ENCODE data around the gene CNTNAP1.

Gene CNTNAP1

DNA sequence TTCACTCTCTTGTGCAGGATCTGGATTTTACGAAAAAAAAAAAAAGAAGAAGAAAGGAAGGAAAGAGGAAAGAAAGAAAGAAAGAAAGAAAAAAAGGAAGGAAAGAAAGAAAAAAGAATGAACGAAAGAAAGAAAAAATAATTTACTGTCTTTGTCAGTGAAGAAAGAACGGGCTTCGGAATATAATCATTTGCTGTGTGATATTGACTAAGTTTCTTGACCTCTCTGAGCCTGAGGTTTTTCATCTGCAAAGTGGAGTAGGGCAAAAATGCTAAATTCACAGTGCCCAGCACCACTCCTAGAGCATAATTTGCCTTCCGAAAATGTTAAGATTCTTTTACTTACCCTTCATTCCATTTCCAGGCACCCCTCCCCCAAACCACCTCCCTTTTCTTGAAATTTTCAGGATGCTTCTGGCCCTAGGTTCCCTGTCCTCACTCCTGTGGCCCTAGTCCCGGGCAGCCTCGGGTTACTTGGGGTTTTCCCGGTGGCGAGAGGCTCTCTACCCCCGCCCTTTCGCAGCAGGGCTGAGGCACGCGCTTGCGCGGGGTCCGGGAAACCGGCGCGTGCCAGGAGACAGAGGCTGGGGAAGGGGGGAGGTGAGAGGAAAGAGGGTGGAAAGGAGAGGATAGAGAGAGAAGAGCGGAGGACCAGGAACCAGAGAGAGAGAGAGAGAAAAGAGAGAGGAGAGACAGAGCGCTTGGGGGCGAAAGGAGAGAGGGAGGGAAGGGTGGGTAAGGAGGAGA, at the start of gene CNTNAP1:
Gene CNTNAP1 (plus strand): TSS at position 556 of the 746 bp plus-strand sequence. CDS start 299 bp downstream, outside the sequence.
- Histone ChIP-seq H3K4me1 (ENCODE audit: insufficient read depth, low read length) (peaks cover 33% of the 10 kb centered on the region), H3K27ac (ENCODE audit: low read depth, low read length) (peak within 1 kb of the TSS; percentile 95), H3K36me3 (ENCODE audit: insufficient read depth, low read length) (peaks cover 10% of the 10 kb centered on the region), H3K9ac (ENCODE audit: low read length) (peak within 1 kb of the TSS; percentile 71), H3K4me3 (ENCODE audit: low read depth in 1 of 2, low read length in 2 of 2) (peak within 1 kb of the TSS; percentile 58 to 71), H3K27me3 (ENCODE audit: control insufficient read depth in 1 of 2, insufficient read depth in 2 of 2, low read length in 2 of 2) (no peaks in the 10 kb centered on the region), H3K9me3 (ENCODE audit: low read length) (no peaks in the 10 kb centered on the region)

DNA sequence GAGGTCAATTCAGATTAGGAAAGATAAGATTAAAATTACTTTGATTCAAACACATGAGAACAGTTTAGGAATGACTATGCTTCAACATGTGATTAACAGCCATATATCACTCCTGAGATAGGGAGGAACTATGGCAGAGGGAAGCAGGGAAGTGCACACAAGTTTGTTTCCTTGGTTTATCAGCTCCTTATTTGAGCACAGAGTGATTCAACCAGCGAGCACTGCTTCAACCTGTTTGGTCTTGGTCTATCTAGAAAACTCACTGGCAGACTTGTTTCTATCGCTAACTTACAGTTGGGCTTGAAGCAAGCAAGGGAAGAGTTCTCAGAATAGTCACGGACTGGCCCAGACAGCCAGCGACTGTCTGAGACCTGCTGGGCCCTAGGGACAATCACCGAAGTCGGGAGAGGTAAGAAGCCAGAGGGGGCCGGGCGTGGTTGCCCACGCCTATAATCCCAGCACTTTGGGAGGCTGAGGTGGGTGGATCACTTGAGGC, 49.3 kb upstream of the CNTNAP1 start:
- no peaks in the 10 kb centered on the region for H3K36me3 ChIP-seq (ENCODE audit: insufficient read depth, low read length)
- no peak overlapping the region for H3K9ac ChIP-seq (ENCODE audit: low read length)
- no peaks in the 10 kb centered on the region for H3K9me3 ChIP-seq (ENCODE audit: low read length)
- no peak overlapping the region for H3K4me3 ChIP-seq (ENCODE audit: low read depth in 1 of 2, low read length in 2 of 2)
- H3K27ac ChIP-seq (ENCODE audit: low read depth, low read length): no peak overlapping the region
- no peaks in the 10 kb centered on the region for H3K4me1 ChIP-seq (ENCODE audit: insufficient read depth, low read length)
- no peaks in the 10 kb centered on the region for H3K27me3 ChIP-seq (ENCODE audit: control insufficient read depth in 1 of 2, insufficient read depth in 2 of 2, low read length in 2 of 2)

DNA sequence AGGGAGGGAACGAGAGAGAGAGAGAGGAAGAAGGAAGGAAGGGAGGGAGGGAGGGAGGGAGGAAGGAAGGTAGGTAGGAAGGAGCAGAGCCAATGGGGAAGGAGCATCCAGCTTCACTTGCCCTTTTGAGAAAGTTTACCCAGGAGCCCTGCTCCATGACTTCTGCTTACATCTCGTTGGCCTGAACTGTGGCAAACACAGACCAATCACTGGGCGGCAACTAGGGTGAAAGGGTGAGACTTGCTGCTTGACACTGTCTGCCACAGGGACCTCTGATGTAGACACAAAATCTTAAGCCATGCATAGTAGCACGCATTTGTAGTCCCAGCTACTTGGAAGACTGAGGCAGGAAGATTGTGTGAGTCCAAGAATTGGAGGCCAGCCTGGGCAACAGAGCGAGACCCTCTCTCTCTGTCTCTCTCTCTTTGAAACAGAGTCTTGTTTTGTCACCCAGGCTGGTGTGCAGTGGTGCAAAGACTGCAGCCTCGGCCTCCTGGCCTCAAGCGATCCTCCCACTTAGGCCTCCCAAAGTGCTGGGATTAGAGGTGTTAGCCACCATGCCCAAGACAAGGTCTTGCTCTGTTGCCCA, 42.7 kb upstream of the CNTNAP1 start:
- H3K36me3 ChIP-seq (ENCODE audit: insufficient read depth, low read length): no peaks in the 10 kb centered on the region
- no peaks in the 10 kb centered on the region for H3K9me3 ChIP-seq (ENCODE audit: low read length)
- no peak overlapping the region for H3K4me3 ChIP-seq (ENCODE audit: low read depth in 1 of 2, low read length in 2 of 2)

DNA sequence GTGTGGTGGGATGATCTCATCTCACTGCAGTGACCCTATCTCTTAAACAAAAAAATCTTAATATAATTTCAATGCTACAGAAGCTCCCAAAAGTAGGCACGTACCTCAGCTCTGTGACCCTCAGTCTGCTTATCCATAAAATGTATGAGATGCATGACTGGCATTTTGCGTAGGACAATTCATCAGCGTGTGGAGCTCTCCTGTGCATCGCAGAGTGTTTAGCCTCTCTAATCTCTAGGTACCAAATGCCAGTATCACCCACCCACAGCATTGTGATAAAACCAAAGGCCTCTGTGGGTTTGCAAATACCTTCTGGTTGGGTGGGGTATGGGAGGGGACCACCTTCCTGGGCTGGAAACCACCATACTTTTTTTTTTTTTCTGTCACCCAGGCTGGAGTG, 42.2 kb upstream of the CNTNAP1 start:
- H3K27me3 ChIP-seq (ENCODE audit: control insufficient read depth in 1 of 2, insufficient read depth in 2 of 2, low read length in 2 of 2): no peaks in the 10 kb centered on the region
- no peak overlapping the region for H3K27ac ChIP-seq (ENCODE audit: low read depth, low read length)
- H3K9ac ChIP-seq (ENCODE audit: low read length): no peak overlapping the region
- no peaks in the 10 kb centered on the region for H3K9me3 ChIP-seq (ENCODE audit: low read length)
- H3K4me1 ChIP-seq (ENCODE audit: insufficient read depth, low read length): no peaks in the 10 kb centered on the region
- no peak overlapping the region for H3K4me3 ChIP-seq (ENCODE audit: low read depth in 1 of 2, low read length in 2 of 2)
- no peaks in the 10 kb centered on the region for H3K36me3 ChIP-seq (ENCODE audit: insufficient read depth, low read length)

More for the DNA sequence above, 42.7 kb upstream of the CNTNAP1 start:
- Histone ChIP-seq H3K9ac (ENCODE audit: low read length) (no peak overlapping the region), H3K27me3 (ENCODE audit: control insufficient read depth in 1 of 2, insufficient read depth in 2 of 2, low read length in 2 of 2) (no peaks in the 10 kb centered on the region), H3K4me1 (ENCODE audit: insufficient read depth, low read length) (no peaks in the 10 kb centered on the region), H3K27ac (ENCODE audit: low read depth, low read length) (no peak overlapping the region)

DNA sequence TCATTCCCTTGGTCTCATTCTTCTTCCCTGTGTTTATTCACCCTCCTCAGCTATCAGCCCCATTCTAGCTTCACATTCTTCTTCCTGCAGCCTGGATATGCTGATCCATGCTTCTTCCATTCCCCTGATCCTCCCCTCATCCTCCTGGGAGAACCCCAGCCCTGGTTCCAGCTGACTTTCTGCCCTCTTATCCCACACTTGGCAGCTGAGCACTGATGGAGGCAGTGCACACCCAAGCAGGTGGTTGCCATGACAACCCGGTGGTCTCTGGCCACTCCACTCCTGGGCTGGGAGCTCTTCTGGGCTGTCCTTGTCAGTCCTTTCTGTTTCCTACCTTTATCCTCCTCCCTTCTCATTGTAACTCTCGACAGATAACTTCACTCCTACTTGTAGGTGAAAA, 40.0 kb upstream of the CNTNAP1 start:
- Histone ChIP-seq H3K4me1 (ENCODE audit: insufficient read depth, low read length) (no peaks in the 10 kb centered on the region), H3K27me3 (ENCODE audit: control insufficient read depth in 1 of 2, insufficient read depth in 2 of 2, low read length in 2 of 2) (no peaks in the 10 kb centered on the region), H3K9ac (ENCODE audit: low read length) (no peak overlapping the region), H3K9me3 (ENCODE audit: low read length) (no peaks in the 10 kb centered on the region), H3K27ac (ENCODE audit: low read depth, low read length) (no peak overlapping the region), H3K36me3 (ENCODE audit: insufficient read depth, low read length) (no peaks in the 10 kb centered on the region), H3K4me3 (ENCODE audit: low read depth in 1 of 2, low read length in 2 of 2) (no peak overlapping the region)

DNA sequence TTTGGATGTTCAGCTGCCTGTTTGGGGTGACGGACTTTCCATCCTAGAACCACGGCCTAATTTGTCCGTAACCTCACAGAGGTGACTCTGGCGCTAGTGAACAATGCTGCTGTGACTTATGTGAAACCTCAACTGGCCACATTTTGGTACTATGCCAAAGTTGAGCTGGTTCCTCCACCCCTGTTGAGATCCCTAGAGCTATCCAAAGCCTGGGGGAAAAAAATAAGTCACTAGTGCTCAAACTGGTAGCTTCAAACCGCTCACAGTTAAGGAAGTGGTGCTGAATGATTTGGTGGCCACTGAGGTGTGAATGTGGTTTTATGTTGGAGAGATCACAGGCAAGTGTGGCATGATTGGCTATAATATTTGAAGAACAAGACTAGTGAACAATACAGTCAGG, 34.6 kb upstream of the CNTNAP1 start:
- H3K27ac ChIP-seq (ENCODE audit: low read depth, low read length): no peak overlapping the region
- no peaks in the 10 kb centered on the region for H3K36me3 ChIP-seq (ENCODE audit: insufficient read depth, low read length)
- no peak overlapping the region for H3K4me3 ChIP-seq (ENCODE audit: low read depth in 1 of 2, low read length in 2 of 2)
- H3K9ac ChIP-seq (ENCODE audit: low read length): no peak overlapping the region
- H3K27me3 ChIP-seq (ENCODE audit: control insufficient read depth in 1 of 2, insufficient read depth in 2 of 2, low read length in 2 of 2): no peaks in the 10 kb centered on the region
- no peaks in the 10 kb centered on the region for H3K9me3 ChIP-seq (ENCODE audit: low read length)
- H3K4me1 ChIP-seq (ENCODE audit: insufficient read depth, low read length): no peaks in the 10 kb centered on the region

DNA sequence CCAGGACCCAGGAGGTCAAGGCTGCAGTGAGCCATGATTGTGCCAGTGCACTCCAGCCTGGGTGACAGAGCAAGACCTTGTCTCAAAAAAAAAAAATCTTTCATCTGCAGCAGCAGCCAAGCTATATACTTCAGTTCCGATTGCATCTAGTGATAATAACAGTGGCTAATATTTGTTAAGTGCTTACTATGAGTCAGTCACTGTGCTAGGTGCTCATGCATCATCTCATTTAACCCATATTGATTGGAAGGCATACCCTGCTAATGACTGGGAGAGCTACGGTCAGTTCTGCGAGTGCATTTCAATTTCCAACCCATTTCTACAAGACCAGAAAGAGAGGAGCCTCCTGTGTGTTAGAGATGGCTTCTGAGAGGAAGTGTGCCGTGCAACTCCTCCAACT, 30.9 kb upstream of the CNTNAP1 start:
- no peaks in the 10 kb centered on the region for H3K9me3 ChIP-seq (ENCODE audit: low read length)
- H3K9ac ChIP-seq (ENCODE audit: low read length): no peak overlapping the region
- no peaks in the 10 kb centered on the region for H3K27me3 ChIP-seq (ENCODE audit: control insufficient read depth in 1 of 2, insufficient read depth in 2 of 2, low read length in 2 of 2)
- no peak overlapping the region for H3K27ac ChIP-seq (ENCODE audit: low read depth, low read length)
- H3K36me3 ChIP-seq (ENCODE audit: insufficient read depth, low read length): no peaks in the 10 kb centered on the region
- no peaks in the 10 kb centered on the region for H3K4me1 ChIP-seq (ENCODE audit: insufficient read depth, low read length)
- no peak overlapping the region for H3K4me3 ChIP-seq (ENCODE audit: low read depth in 1 of 2, low read length in 2 of 2)

DNA sequence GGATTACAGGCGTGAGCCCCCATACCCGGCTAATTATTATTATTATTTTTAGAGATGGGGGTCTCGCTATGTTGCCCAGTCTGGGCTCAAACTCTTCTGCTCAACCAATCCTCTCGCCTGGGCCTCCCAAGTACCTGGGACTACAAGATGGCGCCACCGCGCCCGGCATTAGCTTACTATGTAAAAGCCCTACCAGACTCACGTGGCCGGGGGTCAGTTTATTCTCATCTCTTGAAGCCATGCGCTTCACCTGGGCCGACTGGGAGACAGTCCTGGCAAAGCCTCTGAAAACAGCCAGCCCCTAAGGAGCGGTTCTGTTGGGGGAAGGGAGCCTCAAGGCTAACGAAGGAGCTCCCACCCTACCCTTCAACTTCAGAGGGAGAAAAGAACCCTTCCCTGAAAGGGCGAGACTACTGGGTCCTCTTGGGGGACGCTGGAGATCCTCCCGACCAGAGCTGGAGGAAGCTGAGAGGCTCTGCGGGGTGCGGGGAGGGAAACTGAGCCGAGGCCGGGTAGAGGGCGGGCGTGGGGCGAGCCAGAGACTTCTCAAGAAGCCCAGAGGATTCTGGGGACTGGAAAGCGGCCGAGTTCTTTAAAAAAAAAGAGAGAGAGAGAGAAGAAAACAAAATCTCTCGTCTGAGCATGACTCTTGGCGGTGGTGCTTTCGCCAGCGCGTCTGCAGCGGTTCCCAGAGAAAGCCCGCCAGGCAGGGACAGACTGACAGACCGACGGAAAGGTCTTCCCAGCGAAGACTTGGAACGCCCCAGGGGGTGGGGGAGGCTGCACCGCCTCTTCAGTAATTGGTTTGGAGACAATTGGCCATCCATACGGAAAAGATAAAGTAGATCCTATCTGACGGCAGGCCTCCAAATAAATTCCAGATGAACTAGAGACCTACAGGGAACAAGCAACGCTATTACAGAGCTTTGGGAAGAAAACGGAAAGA, 28.9 kb upstream of the CNTNAP1 start:
- Histone ChIP-seq H3K27ac (ENCODE audit: low read depth, low read length) (peak overlapping the region; percentile 79), H3K36me3 (ENCODE audit: insufficient read depth, low read length) (no peaks in the 10 kb centered on the region), H3K4me3 (ENCODE audit: low read depth in 1 of 2, low read length in 2 of 2) (peak overlapping the region; percentile 16 to 54), H3K9ac (ENCODE audit: low read length) (peak overlapping the region; percentile 25), H3K27me3 (ENCODE audit: control insufficient read depth in 1 of 2, insufficient read depth in 2 of 2, low read length in 2 of 2) (no peaks in the 10 kb centered on the region), H3K9me3 (ENCODE audit: low read length) (no peaks in the 10 kb centered on the region), H3K4me1 (ENCODE audit: insufficient read depth, low read length) (no peaks in the 10 kb centered on the region)

DNA sequence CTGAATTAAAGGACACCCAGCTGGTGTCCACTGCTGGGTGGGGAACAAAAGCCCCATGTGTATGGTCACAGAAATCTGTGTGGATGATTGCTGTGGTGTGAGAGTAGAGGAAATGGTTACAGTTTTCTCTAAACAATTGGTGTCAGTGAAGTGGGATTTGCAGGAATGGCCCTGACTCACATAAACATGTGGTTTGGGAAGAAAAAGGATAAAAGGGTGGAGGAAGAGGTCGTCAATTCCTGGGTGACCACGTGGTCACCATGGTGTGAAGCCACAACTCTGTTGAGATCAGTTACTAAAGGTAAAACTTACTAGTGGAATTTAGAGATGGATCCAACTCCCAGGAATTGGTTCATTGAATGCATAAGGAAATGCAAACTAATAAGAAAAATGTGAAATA, 26.8 kb upstream of the CNTNAP1 start:
- Histone ChIP-seq H3K27ac (ENCODE audit: low read depth, low read length) (no peak overlapping the region), H3K4me3 (ENCODE audit: low read depth in 1 of 2, low read length in 2 of 2) (no peak overlapping the region)

DNA sequence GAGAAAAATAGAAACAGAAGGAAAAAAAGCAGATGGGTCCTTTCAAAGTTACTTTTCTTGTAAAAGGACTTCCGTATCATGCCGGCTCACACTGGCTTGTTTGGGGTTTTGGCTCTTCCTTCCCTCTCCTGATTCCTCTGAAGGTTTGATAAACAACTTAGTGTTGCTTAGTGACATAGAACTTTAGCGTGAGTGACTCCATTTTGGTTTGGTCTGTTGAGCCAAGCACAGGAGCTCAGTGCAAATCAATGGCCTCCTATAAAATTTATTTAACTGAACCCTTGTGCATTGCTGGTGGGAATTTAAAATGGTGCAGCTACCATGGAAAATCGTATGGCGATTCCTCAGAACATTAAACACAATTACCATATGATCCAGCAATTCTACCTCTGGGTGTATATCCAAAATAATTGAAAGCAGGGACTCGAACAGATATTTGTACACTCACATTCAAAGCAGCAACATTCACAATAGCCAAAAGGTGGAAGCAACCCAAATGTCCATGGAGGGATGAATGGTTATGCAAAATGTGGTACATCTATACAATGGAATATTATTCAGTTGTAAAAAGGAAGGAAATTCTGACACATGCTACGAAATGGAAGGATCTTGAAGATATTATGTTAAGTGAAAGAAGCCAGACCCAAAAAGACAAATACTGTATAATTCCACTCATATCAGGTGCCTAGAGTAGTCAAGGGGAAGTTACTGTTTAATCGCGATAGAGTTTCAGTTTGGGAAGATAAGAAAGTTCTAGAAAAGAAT, 24.3 kb upstream of the CNTNAP1 start:
- Histone ChIP-seq H3K27ac (ENCODE audit: low read depth, low read length) (no peak overlapping the region), H3K4me1 (ENCODE audit: insufficient read depth, low read length) (peaks cover 7% of the 10 kb centered on the region), H3K9me3 (ENCODE audit: low read length) (no peaks in the 10 kb centered on the region)

More for the DNA sequence above, 26.8 kb upstream of the CNTNAP1 start:
- Histone ChIP-seq H3K9me3 (ENCODE audit: low read length) (no peaks in the 10 kb centered on the region), H3K36me3 (ENCODE audit: insufficient read depth, low read length) (no peaks in the 10 kb centered on the region), H3K9ac (ENCODE audit: low read length) (no peak overlapping the region), H3K4me1 (ENCODE audit: insufficient read depth, low read length) (peaks cover 5% of the 10 kb centered on the region), H3K27me3 (ENCODE audit: control insufficient read depth in 1 of 2, insufficient read depth in 2 of 2, low read length in 2 of 2) (no peaks in the 10 kb centered on the region)

More for the DNA sequence above, 24.3 kb upstream of the CNTNAP1 start:
- Histone ChIP-seq H3K4me3 (ENCODE audit: low read depth in 1 of 2, low read length in 2 of 2) (no peak overlapping the region), H3K9ac (ENCODE audit: low read length) (no peak overlapping the region), H3K36me3 (ENCODE audit: insufficient read depth, low read length) (peaks cover 11% of the 10 kb centered on the region), H3K27me3 (ENCODE audit: control insufficient read depth in 1 of 2, insufficient read depth in 2 of 2, low read length in 2 of 2) (no peaks in the 10 kb centered on the region)

All from muscle layer of colon (tissue), 2 donors.